Fibroblast of skin of abdomen (primary cell): ENCODE results near the gene FGD5.
"Not testable (repeated sequence)": the region's sequence is repeated elsewhere in the genome, so short reads cannot be mapped to it uniquely, and the experiment has no call there.

Source experiments
- DNase-seq: peaks from one replicate; pipeline ENCODE4 v3.0.0-alpha.2; 2013

Gene FGD5

GRCh38 chr3:14808025-14808424 is 10.7 kb upstream of the FGD5 start:
- DNase-seq: no peak

GRCh38 chr3:14808502-14809266 is 10.1 kb upstream of the FGD5 start:
- no peak for DNase-seq

- not testable (repeated sequence) for DNase-seq
Measured at GRCh38 chr3:14809611-14810010, 9.2 kb upstream of the FGD5 start.

- no peak for DNase-seq
Measured at GRCh38 chr3:14810070-14810791, 8.5 kb upstream of the FGD5 start.

GRCh38 chr3:14810801-14811661 is 7.7 kb upstream of the FGD5 start:
- DNase-seq: no peak

- DNase-seq: no peak
Measured at GRCh38 chr3:14811684-14812083, 7.1 kb upstream of the FGD5 start.

GRCh38 chr3:14812196-14812790 is 6.5 kb upstream of the FGD5 start:
- DNase-seq: no peak

GRCh38 chr3:14814411-14814871 is 4.3 kb upstream of the FGD5 start:
- DNase-seq: no peak

GRCh38 chr3:14816359-14816758 is 2.4 kb upstream of the FGD5 start:
- no peak for DNase-seq

GRCh38 chr3:14819671-14820070 is 909 bp downstream of the FGD5 start:
- DNase-seq: no peak

GRCh38 chr3:14820156-14820555 is 1.4 kb downstream of the FGD5 start:
- DNase-seq: no peak

GRCh38 chr3:14821151-14821550 is 2.4 kb downstream of the FGD5 start:
- DNase-seq: no peak

GRCh38 chr3:14822134-14822533 is 3.4 kb downstream of the FGD5 start:
- DNase-seq: no peak

- no peak for DNase-seq
Measured at GRCh38 chr3:14822670-14823390, 4.1 kb downstream of the FGD5 start.

GRCh38 chr3:14823393-14823792 is 4.6 kb downstream of the FGD5 start:
- no peak for DNase-seq

GRCh38 chr3:14823910-14824629 is 5.3 kb downstream of the FGD5 start:
- DNase-seq: no peak

- no peak for DNase-seq
Measured at GRCh38 chr3:14824646-14825045, 5.9 kb downstream of the FGD5 start.

- no peak for DNase-seq
Measured at GRCh38 chr3:14826069-14826468, 7.3 kb downstream of the FGD5 start.

- no peak for DNase-seq
Measured at GRCh38 chr3:14827776-14828175, 9.0 kb downstream of the FGD5 start.

- no peak for DNase-seq
Measured at GRCh38 chr3:14829811-14830210, 11.0 kb downstream of the FGD5 start.

- no peak for DNase-seq
Measured at GRCh38 chr3:14831916-14832450, 13.2 kb downstream of the FGD5 start.
